Heart left ventricle (tissue), 13 donors: ENCODE data around the gene CEP19.

ENCODE experiments used
- POLR2A ChIP-seq, 2 donors: fragments of 450-650 bp; IDR thresholded peaks; one replicate each; pipeline ENCODE4 v1.6.1; 2017; ENCODE audit warnings: antibody characterized with exemption in 2 of 2, mild to moderate bottlenecking in 2 of 2, moderate library complexity in 2 of 2
- TF ChIP-seq, protein P1 (sequence below), 12 donors: fragments of 200-600 bp; sonication (generic) in 4 of 12; IDR thresholded peaks; one replicate each; pipeline versions ENCODE4 v1.5.0 to v1.8.0; 2018 to 2022; ENCODE audit warnings: antibody characterized with exemption in 12 of 12, mild to moderate bottlenecking in 5 of 12
- donor health status: ischemic (EF 13 %, LVEDD 7.1; RV severe dilation, severe dysfunction).
- donor health status: DM: no; HTN: yes; CAD: no.
- donor health status: DM: no; HTN: no; CAD: no.
- donor health status: ischemic (EF 25% LVEDD 6.9; RV normal size, moderate dysfunction).
- donor health status: ischemic (EF 25% LVEDD 5.7; RV mildly dilated, moderate dysfunction).
- donor health status: ischemic (EF 35%, LVEDD 5.7; RV mildly dilated, moderate dysfunction).
- donor health status: nonischemic (EF 11% LVEDD 7.7; RV severe dilation, severe dysfunction).
- donor health status: DM: yes; HTN: yes; CAD: no.
- donor health status: PGD.
- donor health status: ischemic (EF 29% LVEDD 5.4; RV normal size, mild dysfunction).
- donor health status: nonischemic (EF 23%, LVEDD 6.1; RV moderate dilation, normal function).

DNA sequence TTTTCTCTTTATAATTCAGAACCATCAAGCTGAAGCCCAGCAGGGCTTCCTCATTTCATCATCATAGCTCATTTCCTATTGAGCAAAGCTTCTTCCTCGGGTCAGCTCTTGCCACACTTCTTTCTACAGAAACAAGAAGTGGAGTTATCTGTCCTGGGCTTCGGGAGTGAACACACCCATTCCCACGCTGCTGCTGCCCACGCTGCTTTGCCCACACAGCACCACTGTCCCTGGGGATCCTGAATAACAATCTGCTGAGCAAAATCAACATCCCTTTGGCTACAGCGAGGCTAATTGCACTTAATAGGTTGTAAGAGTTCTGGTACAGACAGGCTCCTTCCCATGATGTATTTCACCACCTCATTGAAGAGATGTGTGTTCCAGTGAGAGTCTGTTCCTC, 23.7 kb downstream of the CEP19 start:
- TF ChIP-seq, protein P1, sequence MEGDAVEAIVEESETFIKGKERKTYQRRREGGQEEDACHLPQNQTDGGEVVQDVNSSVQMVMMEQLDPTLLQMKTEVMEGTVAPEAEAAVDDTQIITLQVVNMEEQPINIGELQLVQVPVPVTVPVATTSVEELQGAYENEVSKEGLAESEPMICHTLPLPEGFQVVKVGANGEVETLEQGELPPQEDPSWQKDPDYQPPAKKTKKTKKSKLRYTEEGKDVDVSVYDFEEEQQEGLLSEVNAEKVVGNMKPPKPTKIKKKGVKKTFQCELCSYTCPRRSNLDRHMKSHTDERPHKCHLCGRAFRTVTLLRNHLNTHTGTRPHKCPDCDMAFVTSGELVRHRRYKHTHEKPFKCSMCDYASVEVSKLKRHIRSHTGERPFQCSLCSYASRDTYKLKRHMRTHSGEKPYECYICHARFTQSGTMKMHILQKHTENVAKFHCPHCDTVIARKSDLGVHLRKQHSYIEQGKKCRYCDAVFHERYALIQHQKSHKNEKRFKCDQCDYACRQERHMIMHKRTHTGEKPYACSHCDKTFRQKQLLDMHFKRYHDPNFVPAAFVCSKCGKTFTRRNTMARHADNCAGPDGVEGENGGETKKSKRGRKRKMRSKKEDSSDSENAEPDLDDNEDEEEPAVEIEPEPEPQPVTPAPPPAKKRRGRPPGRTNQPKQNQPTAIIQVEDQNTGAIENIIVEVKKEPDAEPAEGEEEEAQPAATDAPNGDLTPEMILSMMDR (IDR thresholded peaks at IDR 0.05): no peak
- no peak for TF ChIP-seq POLR2A (IDR thresholded peaks at IDR 0.05)
